Measurements from ENCODE around the gene ATG9B. TPM values are rescaled to one million over a fixed set of nuclear protein-coding genes. Genes with fewer than 3 reads are reported as not detected.
A peak's percentile ranks its signal among the peaks of the same experiment; 100 is the strongest.

The ATG9B gene
- total and polyA plus RNA-seq, 9 of the 15 experiments (the other 6 are each of a cell fraction or from before 2014, with no cell fraction given): 0.29 to 8.0 (median 2.1) TPM

DNA sequence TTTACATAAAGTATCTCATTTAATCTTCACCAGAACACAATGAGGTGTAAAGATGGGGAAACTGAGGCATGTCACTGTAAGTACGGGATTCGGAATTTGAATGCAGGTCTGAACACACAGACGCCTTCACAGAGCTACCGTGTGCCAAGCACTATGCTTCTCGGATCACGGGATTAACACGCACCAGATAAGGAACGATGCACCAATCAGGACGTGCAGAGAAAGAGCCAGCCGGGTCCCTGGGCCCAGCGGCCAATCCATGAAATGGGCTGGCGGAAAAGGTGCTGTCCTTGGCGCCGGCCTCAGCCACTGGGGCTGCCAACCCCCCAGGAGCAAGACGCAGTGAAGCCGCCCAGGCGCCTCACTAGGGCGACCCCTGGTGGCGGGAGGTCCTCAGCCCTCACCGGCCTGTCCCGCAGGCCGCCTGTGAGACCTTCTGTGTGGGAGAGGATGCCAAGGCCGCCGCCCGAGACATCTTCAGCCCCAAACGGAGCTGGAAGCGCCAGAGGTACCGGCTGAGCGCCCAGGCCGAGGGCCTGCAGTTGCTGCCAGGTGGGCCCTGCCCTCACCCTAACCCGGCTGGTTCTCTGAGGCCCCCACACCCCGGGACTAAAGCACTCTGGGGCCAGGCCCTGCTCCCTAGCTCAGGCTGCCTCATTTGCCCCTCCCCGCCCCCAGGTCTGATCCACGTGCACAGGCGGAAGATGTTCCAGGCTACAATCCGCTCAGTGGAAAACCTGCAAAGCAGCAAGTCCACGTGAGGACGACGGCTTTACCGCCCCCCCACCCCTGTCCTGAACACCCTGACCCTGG lies 15.6 kb downstream of the ATG9B start (continued):
- TF ChIP-seq, protein P1, sequence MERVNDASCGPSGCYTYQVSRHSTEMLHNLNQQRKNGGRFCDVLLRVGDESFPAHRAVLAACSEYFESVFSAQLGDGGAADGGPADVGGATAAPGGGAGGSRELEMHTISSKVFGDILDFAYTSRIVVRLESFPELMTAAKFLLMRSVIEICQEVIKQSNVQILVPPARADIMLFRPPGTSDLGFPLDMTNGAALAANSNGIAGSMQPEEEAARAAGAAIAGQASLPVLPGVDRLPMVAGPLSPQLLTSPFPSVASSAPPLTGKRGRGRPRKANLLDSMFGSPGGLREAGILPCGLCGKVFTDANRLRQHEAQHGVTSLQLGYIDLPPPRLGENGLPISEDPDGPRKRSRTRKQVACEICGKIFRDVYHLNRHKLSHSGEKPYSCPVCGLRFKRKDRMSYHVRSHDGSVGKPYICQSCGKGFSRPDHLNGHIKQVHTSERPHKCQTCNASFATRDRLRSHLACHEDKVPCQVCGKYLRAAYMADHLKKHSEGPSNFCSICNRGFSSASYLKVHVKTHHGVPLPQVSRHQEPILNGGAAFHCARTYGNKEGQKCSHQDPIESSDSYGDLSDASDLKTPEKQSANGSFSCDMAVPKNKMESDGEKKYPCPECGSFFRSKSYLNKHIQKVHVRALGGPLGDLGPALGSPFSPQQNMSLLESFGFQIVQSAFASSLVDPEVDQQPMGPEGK (CRISPR knock-in tag; IDR thresholded peaks at IDR 0.05; ENCODE audit: borderline replicate concordance): peak; percentile 80
- TF ChIP-seq ZSCAN29 (IDR thresholded peaks at IDR 0.05) (0 out of 2 replicates have a peak, but pooled peaks have one; percentile 22), KDM4B (IDR thresholded peaks at IDR 0.05; ENCODE audit: borderline replicate concordance in 2 of 2, low read depth in 1 of 2) (peak in 1 of 2 experiments; percentile 87; a peak in 2 of 4 replicates), ZBTB8A (IDR thresholded peaks at IDR 0.05; ENCODE audit: partially characterized antibody) (no peak), POLR2B (IDR thresholded peaks at IDR 0.05; ENCODE audit: low read depth, partially characterized antibody) (peak; percentile 79), COPS2 (conservative IDR thresholded peaks at IDR 0.05) (no peak), EP300 (IDR thresholded peaks at IDR 0.05; ENCODE audit: low read length) (peak; percentile 69), ZNF12 (CRISPR knock-in tag; IDR thresholded peaks at IDR 0.05) (0 out of 2 replicates have a peak, but pooled peaks have one; percentile 48), SIX5 (IDR thresholded peaks at IDR 0.05; ENCODE audit: borderline replicate concordance in 1 of 2, insufficient read depth in 1 of 2, low read depth in 1 of 2, low read length in 2 of 2) (peak; percentile 31 to 36; a peak in 1 of 4 replicates), ATF7 (IDR thresholded peaks at IDR 0.05) (peak; percentile 93), GABPB1 (CRISPR knock-in tag; IDR thresholded peaks at IDR 0.05) (peak; percentile 86), NFIC (IDR thresholded peaks at IDR 0.05) (peak; percentile 72), FIP1L1 (IDR thresholded peaks at IDR 0.05; ENCODE audit: low read depth, low read length, poor library complexity, severe bottlenecking) (peak; percentile 99), SAFB2 (IDR thresholded peaks at IDR 0.05; ENCODE audit: borderline replicate concordance, low read depth, low read length, severe bottlenecking) (no peak), ZNF165 (CRISPR knock-in tag; IDR thresholded peaks at IDR 0.05; ENCODE audit: borderline replicate concordance) (no peak; the same call in 1 of the 2 replicates), FOSL1 (tag; conservative IDR thresholded peaks at IDR 0.05) (peak; percentile 71), RBM14 (IDR thresholded peaks at IDR 0.05; ENCODE audit: borderline replicate concordance, insufficient read depth, low read depth, low read length) (0 out of 2 replicates have a peak, but pooled peaks have one; percentile 86)
- TF ChIP-seq, protein P2, sequence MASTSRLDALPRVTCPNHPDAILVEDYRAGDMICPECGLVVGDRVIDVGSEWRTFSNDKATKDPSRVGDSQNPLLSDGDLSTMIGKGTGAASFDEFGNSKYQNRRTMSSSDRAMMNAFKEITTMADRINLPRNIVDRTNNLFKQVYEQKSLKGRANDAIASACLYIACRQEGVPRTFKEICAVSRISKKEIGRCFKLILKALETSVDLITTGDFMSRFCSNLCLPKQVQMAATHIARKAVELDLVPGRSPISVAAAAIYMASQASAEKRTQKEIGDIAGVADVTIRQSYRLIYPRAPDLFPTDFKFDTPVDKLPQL (IDR thresholded peaks at IDR 0.05; ENCODE audit: extremely low read depth, insufficient read length): no peak
- TF ChIP-seq, protein P3, sequence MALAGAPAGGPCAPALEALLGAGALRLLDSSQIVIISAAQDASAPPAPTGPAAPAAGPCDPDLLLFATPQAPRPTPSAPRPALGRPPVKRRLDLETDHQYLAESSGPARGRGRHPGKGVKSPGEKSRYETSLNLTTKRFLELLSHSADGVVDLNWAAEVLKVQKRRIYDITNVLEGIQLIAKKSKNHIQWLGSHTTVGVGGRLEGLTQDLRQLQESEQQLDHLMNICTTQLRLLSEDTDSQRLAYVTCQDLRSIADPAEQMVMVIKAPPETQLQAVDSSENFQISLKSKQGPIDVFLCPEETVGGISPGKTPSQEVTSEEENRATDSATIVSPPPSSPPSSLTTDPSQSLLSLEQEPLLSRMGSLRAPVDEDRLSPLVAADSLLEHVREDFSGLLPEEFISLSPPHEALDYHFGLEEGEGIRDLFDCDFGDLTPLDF (CRISPR knock-in tag; IDR thresholded peaks at IDR 0.05): peak; percentile 96
- TF ChIP-seq, protein P4, sequence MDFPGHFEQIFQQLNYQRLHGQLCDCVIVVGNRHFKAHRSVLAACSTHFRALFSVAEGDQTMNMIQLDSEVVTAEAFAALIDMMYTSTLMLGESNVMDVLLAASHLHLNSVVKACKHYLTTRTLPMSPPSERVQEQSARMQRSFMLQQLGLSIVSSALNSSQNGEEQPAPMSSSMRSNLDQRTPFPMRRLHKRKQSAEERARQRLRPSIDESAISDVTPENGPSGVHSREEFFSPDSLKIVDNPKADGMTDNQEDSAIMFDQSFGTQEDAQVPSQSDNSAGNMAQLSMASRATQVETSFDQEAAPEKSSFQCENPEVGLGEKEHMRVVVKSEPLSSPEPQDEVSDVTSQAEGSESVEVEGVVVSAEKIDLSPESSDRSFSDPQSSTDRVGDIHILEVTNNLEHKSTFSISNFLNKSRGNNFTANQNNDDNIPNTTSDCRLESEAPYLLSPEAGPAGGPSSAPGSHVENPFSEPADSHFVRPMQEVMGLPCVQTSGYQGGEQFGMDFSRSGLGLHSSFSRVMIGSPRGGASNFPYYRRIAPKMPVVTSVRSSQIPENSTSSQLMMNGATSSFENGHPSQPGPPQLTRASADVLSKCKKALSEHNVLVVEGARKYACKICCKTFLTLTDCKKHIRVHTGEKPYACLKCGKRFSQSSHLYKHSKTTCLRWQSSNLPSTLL (IDR thresholded peaks at IDR 0.05): peak; percentile 83
